IMR-90 (cell line): Measurements from ENCODE around the gene HAS3.

Experiments used
- BHLHE40 ChIP-seq: fragments of 150-350 bp; IDR thresholded peaks from 2 replicates; pipeline ENCODE4 v1.6.1; 2016; ENCODE audit warnings: mild to moderate bottlenecking, low read depth, low read length
- CEBPB ChIP-seq: IDR thresholded peaks from 2 replicates; pipeline ENCODE4 v1.6.1; 2012; ENCODE audit warnings: low read depth, low read length, improper control_type of control experiment
- FOS ChIP-seq: fragments of 150-350 bp; IDR thresholded peaks from 2 replicates; pipeline ENCODE4 v1.6.1; 2016; ENCODE audit warnings: low read depth, low read length
- MAFK ChIP-seq: IDR thresholded peaks from 2 replicates; pipeline ENCODE4 v1.6.1; 2012; ENCODE audit warnings: low read depth, low read length, improper control_type of control experiment
- MXI1 ChIP-seq: IDR thresholded peaks from 2 replicates; pipeline ENCODE4 v1.6.1; 2012; ENCODE audit warnings: low read depth, mild to moderate bottlenecking, low read length, moderate library complexity, borderline replicate concordance
- POLR2A ChIP-seq: IDR thresholded peaks from 2 replicates; pipeline ENCODE4 v1.6.1; 2012; ENCODE audit warnings: mild to moderate bottlenecking, low read depth, low read length
- RAD21 ChIP-seq: IDR thresholded peaks from 2 replicates; pipeline ENCODE4 v1.6.1; 2012; ENCODE audit warnings: low read length, improper control_type of control experiment
- SMC3 ChIP-seq: fragments of 150-350 bp; IDR thresholded peaks from 2 replicates; pipeline ENCODE4 v1.6.1; 2016; ENCODE audit warnings: low read depth, mild to moderate bottlenecking, antibody characterized with exemption, low read length, moderate library complexity
- TF ChIP-seq, protein P1 (sequence below): conservative IDR thresholded peaks from 2 replicates; pipeline ENCODE4 v1.5.1; 2012; ENCODE audit warnings: mild to moderate bottlenecking, low read depth, low read length, improper control_type of control experiment
- TF ChIP-seq, protein P2 (sequence below): fragments of 150-350 bp; IDR thresholded peaks from 2 replicates; pipeline ENCODE4 v1.6.1; 2017; ENCODE audit warnings: mild to moderate bottlenecking, antibody characterized with exemption, low read length, low read depth

DNA sequence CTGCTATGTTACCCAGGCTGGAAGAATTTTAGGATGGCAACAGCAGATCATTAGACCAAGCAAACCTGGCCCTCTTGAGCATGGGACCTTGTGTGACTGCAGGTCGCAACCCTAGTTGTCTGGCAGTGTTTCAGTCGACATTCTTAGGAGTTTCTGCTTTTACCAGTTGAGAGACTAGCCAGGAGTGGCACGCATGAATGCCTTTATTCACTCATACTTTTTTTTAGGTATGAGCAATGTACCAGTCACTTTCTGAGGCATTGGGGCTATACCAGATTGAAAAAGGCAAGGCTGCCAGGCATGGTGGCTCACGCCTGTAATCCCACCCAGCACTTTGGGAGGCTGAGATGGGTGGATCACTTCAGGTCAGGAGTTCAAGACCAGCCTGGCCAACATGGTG is 28.2 kb upstream of the HAS3 start:
- TF ChIP-seq, protein P1, sequence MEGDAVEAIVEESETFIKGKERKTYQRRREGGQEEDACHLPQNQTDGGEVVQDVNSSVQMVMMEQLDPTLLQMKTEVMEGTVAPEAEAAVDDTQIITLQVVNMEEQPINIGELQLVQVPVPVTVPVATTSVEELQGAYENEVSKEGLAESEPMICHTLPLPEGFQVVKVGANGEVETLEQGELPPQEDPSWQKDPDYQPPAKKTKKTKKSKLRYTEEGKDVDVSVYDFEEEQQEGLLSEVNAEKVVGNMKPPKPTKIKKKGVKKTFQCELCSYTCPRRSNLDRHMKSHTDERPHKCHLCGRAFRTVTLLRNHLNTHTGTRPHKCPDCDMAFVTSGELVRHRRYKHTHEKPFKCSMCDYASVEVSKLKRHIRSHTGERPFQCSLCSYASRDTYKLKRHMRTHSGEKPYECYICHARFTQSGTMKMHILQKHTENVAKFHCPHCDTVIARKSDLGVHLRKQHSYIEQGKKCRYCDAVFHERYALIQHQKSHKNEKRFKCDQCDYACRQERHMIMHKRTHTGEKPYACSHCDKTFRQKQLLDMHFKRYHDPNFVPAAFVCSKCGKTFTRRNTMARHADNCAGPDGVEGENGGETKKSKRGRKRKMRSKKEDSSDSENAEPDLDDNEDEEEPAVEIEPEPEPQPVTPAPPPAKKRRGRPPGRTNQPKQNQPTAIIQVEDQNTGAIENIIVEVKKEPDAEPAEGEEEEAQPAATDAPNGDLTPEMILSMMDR: no peak
- TF ChIP-seq SMC3 (no peak), RAD21 (no peak), CEBPB (no peak), BHLHE40 (no peak), MAFK (no peak), FOS (no peak), MXI1 (no peak), POLR2A (no peak)
- TF ChIP-seq, protein P2, sequence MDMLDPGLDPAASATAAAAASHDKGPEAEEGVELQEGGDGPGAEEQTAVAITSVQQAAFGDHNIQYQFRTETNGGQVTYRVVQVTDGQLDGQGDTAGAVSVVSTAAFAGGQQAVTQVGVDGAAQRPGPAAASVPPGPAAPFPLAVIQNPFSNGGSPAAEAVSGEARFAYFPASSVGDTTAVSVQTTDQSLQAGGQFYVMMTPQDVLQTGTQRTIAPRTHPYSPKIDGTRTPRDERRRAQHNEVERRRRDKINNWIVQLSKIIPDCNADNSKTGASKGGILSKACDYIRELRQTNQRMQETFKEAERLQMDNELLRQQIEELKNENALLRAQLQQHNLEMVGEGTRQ: no peak
